Esophagus squamous epithelium (tissue), 4 donors: ENCODE data around the gene GNAI2.

ENCODE experiments used
- CTCF ChIP-seq, 6 experiments: fragments of 450-650 bp in 4 of 6; fragments of 200-600 bp in 2 of 6; sonication (generic) in 2 of 6; IDR thresholded peaks; one replicate each; pipeline ENCODE4 v1.5.1; 2016 to 2019; ENCODE audit warnings: antibody characterized with exemption in 6 of 6, mild to moderate bottlenecking in 4 of 6, moderate library complexity in 4 of 6
- POLR2A ChIP-seq, 4 donors: fragments of 450-650 bp; IDR thresholded peaks; one replicate each; pipeline ENCODE4 v1.6.1; 2017; ENCODE audit warnings: antibody characterized with exemption in 4 of 4, mild to moderate bottlenecking in 4 of 4, moderate library complexity in 3 of 4

- TF ChIP-seq CTCF (IDR thresholded peaks at IDR 0.05) (no peak), POLR2A (IDR thresholded peaks at IDR 0.05) (no peak)
Measured at GRCh38 chr3:50250514-50250913, 14.5 kb downstream of the GNAI2 start.
